CD14-positive monocyte (primary cell): ENCODE measurements around the gene ADCY2. TPM values are rescaled to one million over a fixed set of nuclear protein-coding genes. Genes with fewer than 3 reads are reported as not detected.

Experiments used
- DNase-seq, 3 donors: peaks; one replicate each; pipeline ENCODE4 v3.0.0-alpha.2; 2011 to 2022
- H2AFZ ChIP-seq: 2 replicates; pipeline ENCODE4 v1.6.0; 2012; ENCODE audit warnings: mild to moderate bottlenecking, low read depth, low read length, inconsistent platforms; ENCODE audit not compliant: insufficient read depth, poor library complexity, severe bottlenecking
- H3K27ac ChIP-seq, 2 donors: 1 replicate in 1 of 2; 2 replicates in 1 of 2; pipeline ENCODE4 v1.5.1; 2012 to 2013; ENCODE audit warnings: low read length in 2 of 2, control low read depth in 1 of 2, inconsistent platforms in 1 of 2, low read depth in 1 of 2, mild to moderate bottlenecking in 1 of 2
- H3K27me3 ChIP-seq, 2 donors: one replicate each; pipeline versions ENCODE4 v1.6.0 to v1.6.1; 2011 to 2013; ENCODE audit warnings: low read length in 2 of 2; ENCODE audit not compliant: control insufficient read depth in 2 of 2, insufficient read depth in 2 of 2
- H3K36me3 ChIP-seq, 2 donors: replicated peaks in 1 of 2; 1 replicate in 1 of 2; 2 replicates in 1 of 2; pipeline versions ENCODE4 v1.5.1 to v1.6.1; 2012 to 2013; ENCODE audit warnings: low read length in 2 of 2, control low read depth in 1 of 2, inconsistent platforms in 1 of 2, mild to moderate bottlenecking in 1 of 2; ENCODE audit not compliant: insufficient read depth in 2 of 2, control insufficient read depth in 1 of 2
- H3K4me1 ChIP-seq, 2 donors: 1 replicate in 1 of 2; 2 replicates in 1 of 2; pipeline versions ENCODE4 v1.5.1 to v1.6.1; 2012 to 2013; ENCODE audit warnings: low read length in 2 of 2, control low read depth in 1 of 2, inconsistent platforms in 1 of 2, mild to moderate bottlenecking in 1 of 2, moderate library complexity in 1 of 2; ENCODE audit not compliant: insufficient read depth in 2 of 2, control insufficient read depth in 1 of 2
- H3K4me2 ChIP-seq: replicated peaks from 2 replicates; pipeline ENCODE3; 2012; ENCODE audit warnings: low read length, moderate library complexity, mild to moderate bottlenecking; ENCODE audit not compliant: poor library complexity, severe bottlenecking; ENCODE audit errors: extremely low read depth
- H3K4me3 ChIP-seq, 3 experiments: fragments of 200-600 bp in 1 of 3; sonication (generic) in 1 of 3; replicated peaks in 1 of 3; 1 replicate in 2 of 3; 2 replicates in 1 of 3; pipeline ENCODE4 v1.5.1; 2011 to 2013; ENCODE audit warnings: low read length in 3 of 3, mild to moderate bottlenecking in 3 of 3, control low read depth in 2 of 3, low read depth in 2 of 3, inconsistent platforms in 1 of 3, moderate library complexity in 1 of 3
- H3K79me2 ChIP-seq: 2 replicates; pipeline ENCODE4 v1.6.0; 2012; ENCODE audit warnings: mild to moderate bottlenecking, control low read depth, inconsistent platforms, low read length, moderate library complexity; ENCODE audit not compliant: insufficient read depth
- H3K9ac ChIP-seq: 2 replicates; pipeline ENCODE4 v1.6.0; 2017; ENCODE audit warnings: low read length, mild to moderate bottlenecking; ENCODE audit not compliant: insufficient read depth, poor library complexity, severe bottlenecking
- H3K9me3 ChIP-seq, 2 donors: replicated peaks in 1 of 2; 1 replicate in 1 of 2; 2 replicates in 1 of 2; pipeline versions ENCODE4 v1.5.1 to v1.6.1; 2012 to 2013; ENCODE audit warnings: low read length in 2 of 2, control low read depth in 1 of 2; ENCODE audit not compliant: control insufficient read depth in 1 of 2, insufficient read depth in 1 of 2
- H4K20me1 ChIP-seq: 2 replicates; pipeline ENCODE4 v1.6.0; 2012; ENCODE audit warnings: mild to moderate bottlenecking, low read length, control low read depth, moderate library complexity; ENCODE audit not compliant: insufficient read depth
- H3K27ac Mint-ChIP-seq, 7 donors: one replicate each; pipeline ENCODE4 v1.8.0; 2020; ENCODE audit warnings: mild to moderate bottlenecking in 7 of 7, mixed read lengths in 7 of 7, moderate library complexity in 6 of 7, inconsistent platforms in 2 of 7
- H3K27me3 Mint-ChIP-seq, 3 donors: one replicate each; pipeline ENCODE4 v1.8.0; 2021 to 2022; ENCODE audit warnings: low read depth in 3 of 3, mild to moderate bottlenecking in 3 of 3, mixed read lengths in 3 of 3, moderate library complexity in 3 of 3, inconsistent platforms in 1 of 3
- H3K36me3 Mint-ChIP-seq, 2 donors: one replicate each; pipeline ENCODE4 v1.8.0; 2020; ENCODE audit warnings: mixed read lengths in 2 of 2, inconsistent platforms in 1 of 2, mild to moderate bottlenecking in 1 of 2
- H3K4me1 Mint-ChIP-seq: one replicate; pipeline ENCODE4 v1.8.0; 2020; ENCODE audit warnings: mild to moderate bottlenecking, mixed read lengths
- H3K4me3 Mint-ChIP-seq, 2 donors: one replicate each; pipeline ENCODE4 v1.8.0; 2020; ENCODE audit warnings: mild to moderate bottlenecking in 2 of 2, mixed read lengths in 2 of 2, moderate library complexity in 1 of 2
- H3K9me3 Mint-ChIP-seq, 7 donors: one replicate each; pipeline ENCODE4 v1.8.0; 2020 to 2022; ENCODE audit warnings: mixed read lengths in 7 of 7, mild to moderate bottlenecking in 6 of 7, moderate library complexity in 6 of 7, inconsistent platforms in 2 of 7
- CTCF ChIP-seq: fragments of 200-600 bp; IDR thresholded peaks from one replicate; pipeline ENCODE4 v1.8.0; 2022; ENCODE audit warnings: antibody characterized with exemption, mild to moderate bottlenecking
- WGBS: methylation state at CpG from one replicate; pipeline ENCODE4 v1.1.5; 2013; ENCODE audit warnings: missing lambda C conversion rate; ENCODE audit not compliant: insufficient coverage; 5-methylcytosine and 5-hydroxymethylcytosine counted together
- intact Hi-C, 2 donors: fragments of 100-400 bp; cut with micrococcal nuclease; formaldehyde crosslinking; loops; one replicate each; pipeline versions ENCODE4 v1.15.0 to v1.15.1; 2023
- polyA plus RNA-seq, 3 donors: library from polyadenylated mRNA; depleted of rRNA in 1 of 3; unstranded in 2 of 3; stranded (reverse) in 1 of 3; fragments of 300-500 nt in 2 of 3; fragments of >200 nt in 1 of 3; fragmentation: Illumina TruSeq in 2 of 3; gene quantifications; 1 replicate in 2 of 3; 2 replicates in 1 of 3; pipeline ENCODE4 v1.2.3, GENCODE V29; 2012 to 2021

Gene ADCY2
- polyA plus RNA-seq, 3 donors, result not detected

DNA sequence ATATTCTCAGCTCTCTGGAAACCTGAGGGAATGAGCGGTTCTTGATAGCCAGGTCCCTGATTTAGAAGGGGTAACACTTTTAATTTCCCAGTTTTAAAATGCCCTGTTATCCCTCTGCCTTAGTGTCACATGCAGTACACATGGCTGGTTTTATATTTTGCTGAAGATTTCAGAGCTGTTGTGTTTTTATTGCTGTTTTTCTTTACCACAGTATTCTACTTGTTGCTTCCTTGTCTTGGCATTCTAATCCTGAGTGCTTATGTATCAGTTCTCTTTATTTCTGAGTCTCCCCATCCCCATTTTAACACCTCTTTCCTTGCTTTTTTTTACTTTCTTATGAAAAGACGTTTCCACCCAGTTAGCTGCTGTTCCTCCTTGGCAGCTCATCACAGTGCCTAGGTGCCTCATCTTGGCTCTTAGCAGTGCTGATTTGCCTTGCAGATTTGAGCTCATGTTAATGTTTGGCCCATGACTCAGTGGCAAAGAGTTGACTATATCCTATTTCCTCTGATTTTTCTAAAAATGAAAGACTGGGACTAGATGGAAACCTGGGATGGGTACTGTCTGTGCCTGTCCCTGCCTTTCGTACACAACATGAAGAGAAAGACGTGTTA lies 476.7 kb downstream of the ADCY2 start:
- peaks cover 4% of the 10 kb centered on the region for H4K20me1 ChIP-seq
- WGBS, result 94% methylated on average over 2 of the region's 4 CpGs
- peaks cover 17 to 27% of the 10 kb centered on the region in 2 donors for H3K4me1 ChIP-seq
- no peak for DNase-seq
- peaks cover 49 to 62% of the 10 kb centered on the region in 2 donors for H3K36me3 Mint-ChIP-seq
- no peaks in the 10 kb centered on the region for H3K27me3 ChIP-seq
- no peaks in the 10 kb centered on the region for H3K9me3 Mint-ChIP-seq
- H3K4me2 ChIP-seq, result no peak overlapping the region
- H3K27ac ChIP-seq, result no peak overlapping the region
- H3K27ac Mint-ChIP-seq, result peak overlapping the region in 4 of 7 donors; percentile 19 to 70 (median 60)
- H3K27me3 Mint-ChIP-seq, result no peaks in the 10 kb centered on the region
- no peak overlapping the region for H3K4me3 Mint-ChIP-seq
- H3K9ac ChIP-seq, result no peak overlapping the region
- no peaks in the 10 kb centered on the region for H3K9me3 ChIP-seq
- TF ChIP-seq CTCF, result no peak
- peaks cover 39 to 59% of the 10 kb centered on the region in 2 donors for H3K36me3 ChIP-seq
- H3K4me1 Mint-ChIP-seq, result peaks cover 34% of the 10 kb centered on the region
- intact Hi-C loops, result loop anchor here in 1 of 2 donors (10.0 kb wide), 1 partner anchor 1498 kb away; the partner anchor contains the start of gene MED10
- peaks cover 70% of the 10 kb centered on the region for H3K79me2 ChIP-seq
- no peak overlapping the region for H3K4me3 ChIP-seq
- H2AFZ ChIP-seq, result no peak overlapping the region

DNA sequence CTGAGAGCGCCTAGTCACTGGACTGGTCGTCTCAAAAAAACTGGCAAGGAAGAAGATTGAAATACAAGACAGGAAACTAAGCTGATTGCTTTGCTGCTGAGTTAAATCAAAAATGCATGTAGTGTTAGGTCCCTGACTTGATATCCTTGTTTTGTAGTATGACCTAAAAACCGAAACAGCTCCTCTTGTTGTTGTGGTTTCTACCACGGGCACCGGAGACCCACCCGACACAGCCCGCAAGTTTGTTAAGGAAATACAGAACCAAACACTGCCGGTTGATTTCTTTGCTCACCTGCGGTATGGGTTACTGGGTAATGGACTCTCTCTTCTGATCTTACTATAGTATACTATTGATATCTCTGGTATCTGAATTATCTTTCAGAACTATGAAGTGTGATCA lies 477.3 kb downstream of the ADCY2 start:
- H3K36me3 Mint-ChIP-seq, result peaks cover 54 to 67% of the 10 kb centered on the region in 2 donors
- no peaks in the 10 kb centered on the region for H3K27me3 ChIP-seq
- no peak overlapping the region for H3K4me3 Mint-ChIP-seq
- H3K36me3 ChIP-seq, result peaks cover 39 to 65% of the 10 kb centered on the region in 2 donors
- H3K27ac ChIP-seq, result no peak overlapping the region
- no peaks in the 10 kb centered on the region for H3K9me3 ChIP-seq
- no peak overlapping the region for H3K4me2 ChIP-seq
- no peak overlapping the region for H3K9ac ChIP-seq
- TF ChIP-seq CTCF, result no peak
- intact Hi-C loops, result loop anchor here in 1 of 2 donors (10.0 kb wide), 1 partner anchor 1498 kb away; the partner anchor contains the start of gene MED10
- no peaks in the 10 kb centered on the region for H3K27me3 Mint-ChIP-seq
- no peaks in the 10 kb centered on the region for H3K9me3 Mint-ChIP-seq
- H3K79me2 ChIP-seq, result peaks cover 64% of the 10 kb centered on the region
- no peak for DNase-seq
- peaks cover 34% of the 10 kb centered on the region for H3K4me1 Mint-ChIP-seq
- H3K4me1 ChIP-seq, result peaks cover 16 to 27% of the 10 kb centered on the region in 2 donors
- peak overlapping the region in 2 of 7 donors; percentile 19 to 52 for H3K27ac Mint-ChIP-seq
- 83% methylated on average over 2 of the region's 9 CpGs for WGBS
- H4K20me1 ChIP-seq, result peaks cover 8% of the 10 kb centered on the region
- H3K4me3 ChIP-seq, result no peak overlapping the region
- H2AFZ ChIP-seq, result no peak overlapping the region
